Measurements from ENCODE around the gene RAB3GAP2. TPM values are rescaled to one million over a fixed set of nuclear protein-coding genes. Genes with fewer than 3 reads are reported as not detected.

RAB3GAP2 gene
- total and polyA plus RNA-seq, 2 of the 13 experiments (the other 11 are each of a cell fraction or from before 2014, with no cell fraction given) = 22.6 to 25.0 TPM

DNA sequence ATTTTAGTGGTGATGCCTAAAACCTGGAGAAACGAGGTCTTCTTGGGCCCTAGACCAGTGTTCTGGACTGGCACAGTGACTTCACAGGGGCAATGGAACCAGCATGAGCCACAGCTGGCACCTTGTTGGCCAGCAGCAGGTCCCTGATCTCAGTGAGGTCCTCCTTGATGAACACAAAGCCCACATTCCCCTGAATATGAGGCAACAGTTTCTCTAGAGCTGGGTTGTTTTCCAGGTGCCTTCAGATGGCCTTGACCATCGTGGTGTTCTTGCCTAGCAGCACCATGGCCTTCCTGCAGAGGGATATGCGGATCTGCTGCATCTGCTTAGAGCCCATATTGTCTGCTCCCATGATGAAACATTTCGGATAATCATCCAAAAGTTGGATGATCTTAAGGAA lies 44.9 kb upstream of the RAB3GAP2 start:
- Histone ChIP-seq H4K20me1 (ENCODE audit: insufficient read depth, low read length) (no peaks in the 10 kb centered on the region), H3K4me1 (ENCODE audit: insufficient read depth, low read length) (no peaks in the 10 kb centered on the region), H3K79me2 (ENCODE audit: insufficient read depth, low read length) (no peaks in the 10 kb centered on the region), H3K9me3 (ENCODE audit: low read length) (no peaks in the 10 kb centered on the region), H3K36me3 (replicated peaks in 1 of 2; ENCODE audit: control insufficient read depth in 1 of 2, insufficient read depth in 2 of 2, low read length in 2 of 2) (no peaks in the 10 kb centered on the region), H3K27ac (ENCODE audit: extremely low read length, insufficient read depth, low read length) (no peak overlapping the region), H3K9ac (ENCODE audit: insufficient read depth, low read depth, low read length) (no peak overlapping the region), H2AFZ (ENCODE audit: low read length) (no peak overlapping the region), H3K27me3 (ENCODE audit: control insufficient read depth in 1 of 2, insufficient read depth in 2 of 2, low read length in 2 of 2) (peaks cover 0 to 3% of the 10 kb centered on the region in 2 experiments; a peak in 1 of 5 replicates), H3K4me2 (ENCODE audit: low read depth, low read length) (no peak overlapping the region), H3K4me3 (replicated peaks in 1 of 3; ENCODE audit: insufficient read depth in 1 of 3, low read depth in 2 of 3, low read length in 3 of 3) (no peak overlapping the region)
- DNase-seq (ENCODE audit: low spot score) = no peak
- no peak for FAIRE-seq
- CTCF ChIA-PET (ENCODE audit: low intra/inter-chr PET ratio, low total read pairs) = no interaction called here
- 0% methylated on average over 1 of the region's 4 CpGs for WGBS (ENCODE audit: low lambda C conversion rate)
- POLR2A ChIA-PET = no interaction called here
- intact Hi-C loops (cut with micrococcal nuclease; ENCODE audit: unreplicated experiment) = no loop called here
- in situ Hi-C loops (cut with HindIII; ENCODE audit: extremely low pct_ligation_motif_present, low pct_unique_long_range_greater_than_20kb) = no loop called here
- BruUV-seq (replicated peaks) = no TSS peak
- TF ChIP-seq ZNF138 (CRISPR knock-in tag; IDR thresholded peaks at IDR 0.05; ENCODE audit: low read depth) (no peak), TOPORS (CRISPR knock-in tag; IDR thresholded peaks at IDR 0.05) (no peak), TBL1XR1 (IDR thresholded peaks at IDR 0.05; ENCODE audit: borderline replicate concordance, low read length, partially characterized antibody) (no peak), STAG1 (CRISPR knock-in tag; IDR thresholded peaks at IDR 0.05) (no peak), RBM22 (optimal IDR thresholded peaks at IDR 0.05; ENCODE audit: low read length) (no peak), ZNF510 (CRISPR knock-in tag; IDR thresholded peaks at IDR 0.05; ENCODE audit: low read depth) (no peak)
- TF ChIP-seq, protein P1, sequence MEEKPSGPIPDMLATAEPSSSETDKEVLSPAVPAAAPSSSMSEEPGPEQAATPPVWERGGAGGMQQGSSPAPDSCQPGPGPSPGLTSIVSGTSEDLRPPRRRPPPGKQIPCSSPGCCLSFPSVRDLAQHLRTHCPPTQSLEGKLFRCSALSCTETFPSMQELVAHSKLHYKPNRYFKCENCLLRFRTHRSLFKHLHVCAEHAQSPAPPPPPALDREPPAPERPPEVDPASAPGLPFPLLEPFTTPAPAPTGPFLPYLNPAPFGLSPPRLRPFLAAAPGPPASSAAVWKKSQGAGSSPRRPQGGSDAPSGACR (CRISPR knock-in tag; IDR thresholded peaks at IDR 0.05) = no peak
- TF ChIP-seq, protein P2, sequence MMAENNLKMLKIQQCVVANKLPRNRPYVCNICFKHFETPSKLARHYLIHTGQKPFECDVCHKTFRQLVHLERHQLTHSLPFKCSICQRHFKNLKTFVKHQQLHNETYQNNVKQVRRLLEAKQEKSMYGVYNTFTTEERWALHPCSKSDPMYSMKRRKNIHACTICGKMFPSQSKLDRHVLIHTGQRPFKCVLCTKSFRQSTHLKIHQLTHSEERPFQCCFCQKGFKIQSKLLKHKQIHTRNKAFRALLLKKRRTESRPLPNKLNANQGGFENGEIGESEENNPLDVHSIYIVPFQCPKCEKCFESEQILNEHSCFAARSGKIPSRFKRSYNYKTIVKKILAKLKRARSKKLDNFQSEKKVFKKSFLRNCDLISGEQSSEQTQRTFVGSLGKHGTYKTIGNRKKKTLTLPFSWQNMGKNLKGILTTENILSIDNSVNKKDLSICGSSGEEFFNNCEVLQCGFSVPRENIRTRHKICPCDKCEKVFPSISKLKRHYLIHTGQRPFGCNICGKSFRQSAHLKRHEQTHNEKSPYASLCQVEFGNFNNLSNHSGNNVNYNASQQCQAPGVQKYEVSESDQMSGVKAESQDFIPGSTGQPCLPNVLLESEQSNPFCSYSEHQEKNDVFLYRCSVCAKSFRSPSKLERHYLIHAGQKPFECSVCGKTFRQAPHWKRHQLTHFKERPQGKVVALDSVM (CRISPR knock-in tag; IDR thresholded peaks at IDR 0.05) = no peak
- TF ChIP-seq, protein P3, sequence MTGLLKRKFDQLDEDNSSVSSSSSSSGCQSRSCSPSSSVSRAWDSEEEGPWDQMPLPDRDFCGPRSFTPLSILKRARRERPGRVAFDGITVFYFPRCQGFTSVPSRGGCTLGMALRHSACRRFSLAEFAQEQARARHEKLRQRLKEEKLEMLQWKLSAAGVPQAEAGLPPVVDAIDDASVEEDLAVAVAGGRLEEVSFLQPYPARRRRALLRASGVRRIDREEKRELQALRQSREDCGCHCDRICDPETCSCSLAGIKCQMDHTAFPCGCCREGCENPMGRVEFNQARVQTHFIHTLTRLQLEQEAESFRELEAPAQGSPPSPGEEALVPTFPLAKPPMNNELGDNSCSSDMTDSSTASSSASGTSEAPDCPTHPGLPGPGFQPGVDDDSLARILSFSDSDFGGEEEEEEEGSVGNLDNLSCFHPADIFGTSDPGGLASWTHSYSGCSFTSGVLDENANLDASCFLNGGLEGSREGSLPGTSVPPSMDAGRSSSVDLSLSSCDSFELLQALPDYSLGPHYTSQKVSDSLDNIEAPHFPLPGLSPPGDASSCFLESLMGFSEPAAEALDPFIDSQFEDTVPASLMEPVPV (CRISPR knock-in tag; IDR thresholded peaks at IDR 0.05) = no peak
- ATAC-seq = peak; percentile 41; the same call in 1 of the 3 replicates
